Measurements from ENCODE around the gene NUS1. TPM values are rescaled to one million over a fixed set of nuclear protein-coding genes. Genes with fewer than 3 reads are reported as not detected.
"Not testable (repeated sequence)": the region's sequence is repeated elsewhere in the genome, so short reads cannot be mapped to it uniquely, and the experiment has no call there.

Gene NUS1
- total RNA-seq, 1 donor from 2014 or later, result 33.7 TPM

GRCh38 chr6:117653949-117654348, 21.3 kb upstream of the NUS1 start:
- Mint-ChIP-seq H3K4me1 (peaks cover 12% of the 10 kb centered on the region), H3K9me3 (peaks cover 12% of the 10 kb centered on the region), H3K36me3 (ENCODE audit: low read depth) (peaks cover 7% of the 10 kb centered on the region), H3K4me3 (no peak overlapping the region), H3K27me3 (ENCODE audit: low read depth) (no peaks in the 10 kb centered on the region), H3K27ac (ENCODE audit: unreplicated experiment) (no peak overlapping the region)
- DNase-seq (ENCODE audit: low read depth, low spot score), result no peak
- no peak for TF ChIP-seq CTCF (conservative IDR thresholded peaks at IDR 0.05)

GRCh38 chr6:117655380-117655779, 19.9 kb upstream of the NUS1 start:
- no peak for DNase-seq (ENCODE audit: low read depth, low spot score)
- peaks cover 12% of the 10 kb centered on the region for H3K4me1 Mint-ChIP-seq
- H3K4me3 Mint-ChIP-seq, result no peak overlapping the region
- peaks cover 4% of the 10 kb centered on the region for H3K36me3 Mint-ChIP-seq (ENCODE audit: low read depth)
- no peak overlapping the region for H3K27ac Mint-ChIP-seq (ENCODE audit: unreplicated experiment)
- H3K27me3 Mint-ChIP-seq (ENCODE audit: low read depth), result no peaks in the 10 kb centered on the region
- peaks cover 7% of the 10 kb centered on the region for H3K9me3 Mint-ChIP-seq
- no peak for TF ChIP-seq CTCF (conservative IDR thresholded peaks at IDR 0.05)

- TF ChIP-seq CTCF (conservative IDR thresholded peaks at IDR 0.05), result no peak
- Mint-ChIP-seq H3K36me3 (ENCODE audit: low read depth) (peaks cover 6% of the 10 kb centered on the region), H3K9me3 (peaks cover 3% of the 10 kb centered on the region), H3K4me1 (peaks cover 8% of the 10 kb centered on the region), H3K27ac (ENCODE audit: unreplicated experiment) (no peak overlapping the region), H3K4me3 (no peak overlapping the region), H3K27me3 (ENCODE audit: low read depth) (no peaks in the 10 kb centered on the region)
- DNase-seq (ENCODE audit: low read depth, low spot score), result no peak
These were observed 8.4 kb upstream of the NUS1 start for GRCh38 chr6:117666881-117667280.

- Mint-ChIP-seq H3K27ac (ENCODE audit: unreplicated experiment) (no peak overlapping the region), H3K4me3 (peak overlapping the region; percentile 14), H3K36me3 (ENCODE audit: low read depth) (peaks cover 6% of the 10 kb centered on the region), H3K27me3 (ENCODE audit: low read depth) (no peaks in the 10 kb centered on the region), H3K4me1 (peaks cover 9% of the 10 kb centered on the region), H3K9me3 (peaks cover 3% of the 10 kb centered on the region)
- DNase-seq (ENCODE audit: low read depth, low spot score), result no peak
- TF ChIP-seq CTCF (conservative IDR thresholded peaks at IDR 0.05), result no peak
These were observed 6.5 kb upstream of the NUS1 start for GRCh38 chr6:117668736-117669135.

GRCh38 chr6:117674503-117674902, 766 bp upstream of the NUS1 start:
- peaks cover 29% of the 10 kb centered on the region for H3K4me1 Mint-ChIP-seq
- TF ChIP-seq CTCF (conservative IDR thresholded peaks at IDR 0.05), result no peak
- H3K27ac Mint-ChIP-seq (ENCODE audit: unreplicated experiment), result no peak overlapping the region
- peak overlapping the region; percentile 98 for H3K4me3 Mint-ChIP-seq
- no peaks in the 10 kb centered on the region for H3K27me3 Mint-ChIP-seq (ENCODE audit: low read depth)
- no peaks in the 10 kb centered on the region for H3K9me3 Mint-ChIP-seq
- peaks cover 3% of the 10 kb centered on the region for H3K36me3 Mint-ChIP-seq (ENCODE audit: low read depth)
- DNase-seq (ENCODE audit: low read depth, low spot score), result no peak

- peak; percentile 21 for DNase-seq (ENCODE audit: low read depth, low spot score)
- Mint-ChIP-seq H3K4me3 (peak overlapping the region; percentile 98), H3K27ac (ENCODE audit: unreplicated experiment) (peak overlapping the region; percentile 54)
These were observed 511 bp downstream of the NUS1 start for GRCh38 chr6:117675658-117676301.

More at GRCh38 chr6:117675658-117676301, 511 bp downstream of the NUS1 start:
- not testable (repeated sequence) for H3K9me3 Mint-ChIP-seq; H3K36me3 Mint-ChIP-seq (ENCODE audit: low read depth); H3K27me3 Mint-ChIP-seq (ENCODE audit: low read depth)
- peaks cover 38% of the 10 kb centered on the region for H3K4me1 Mint-ChIP-seq
